Mucosa of stomach (tissue), 1 donor: Measurements from ENCODE around the gene AREG.

Source experiments
- H3K27me3 ChIP-seq: one replicate; pipeline ENCODE4 v1.7.0; 2013; ENCODE audit warnings: mild to moderate bottlenecking, low read length; ENCODE audit not compliant: control insufficient read depth, insufficient read depth
- H3K36me3 ChIP-seq: one replicate; pipeline ENCODE4 v1.7.0; 2013; ENCODE audit warnings: low read length; ENCODE audit not compliant: control insufficient read depth, insufficient read depth
- H3K4me1 ChIP-seq: one replicate; pipeline ENCODE4 v1.7.0; 2013; ENCODE audit warnings: mild to moderate bottlenecking, low read length; ENCODE audit not compliant: control insufficient read depth, insufficient read depth
- H3K4me3 ChIP-seq: one replicate; pipeline ENCODE4 v1.7.0; 2013; ENCODE audit warnings: low read length
- H3K9ac ChIP-seq: one replicate; pipeline ENCODE4 v1.7.0; 2013; ENCODE audit warnings: mild to moderate bottlenecking, low read length, moderate library complexity
- H3K9me3 ChIP-seq: one replicate; pipeline ENCODE4 v1.7.0; 2013; ENCODE audit warnings: mild to moderate bottlenecking, low read length, moderate library complexity; ENCODE audit not compliant: control insufficient read depth
- donor health status: Pancreatic carcinoma.

The AREG gene

GRCh38 chr4:74437866-74438265, 7.1 kb upstream of the AREG start:
- H3K9ac ChIP-seq, result no peak overlapping the region
- no peaks in the 10 kb centered on the region for H3K4me1 ChIP-seq
- H3K4me3 ChIP-seq, result no peak overlapping the region
- no peaks in the 10 kb centered on the region for H3K27me3 ChIP-seq
- no peaks in the 10 kb centered on the region for H3K36me3 ChIP-seq
- no peaks in the 10 kb centered on the region for H3K9me3 ChIP-seq

GRCh38 chr4:74438661-74439060, 6.3 kb upstream of the AREG start:
- H3K36me3 ChIP-seq, result no peaks in the 10 kb centered on the region
- H3K4me1 ChIP-seq, result no peaks in the 10 kb centered on the region
- H3K9me3 ChIP-seq, result no peaks in the 10 kb centered on the region
- H3K27me3 ChIP-seq, result no peaks in the 10 kb centered on the region
- H3K9ac ChIP-seq, result no peak overlapping the region
- H3K4me3 ChIP-seq, result no peak overlapping the region

GRCh38 chr4:74439952-74440351, 5.0 kb upstream of the AREG start:
- H3K9ac ChIP-seq, result no peak overlapping the region
- no peaks in the 10 kb centered on the region for H3K9me3 ChIP-seq
- H3K27me3 ChIP-seq, result no peaks in the 10 kb centered on the region
- no peaks in the 10 kb centered on the region for H3K4me1 ChIP-seq
- H3K36me3 ChIP-seq, result no peaks in the 10 kb centered on the region
- H3K4me3 ChIP-seq, result no peak overlapping the region

- no peaks in the 10 kb centered on the region for H3K36me3 ChIP-seq
- H3K9ac ChIP-seq, result no peak overlapping the region
Observed at GRCh38 chr4:74440356-74440755, 4.6 kb upstream of the AREG start.

GRCh38 chr4:74441744-74442143, 3.2 kb upstream of the AREG start:
- no peaks in the 10 kb centered on the region for H3K4me1 ChIP-seq
- no peak overlapping the region for H3K9ac ChIP-seq
- no peak overlapping the region for H3K4me3 ChIP-seq
- H3K36me3 ChIP-seq, result no peaks in the 10 kb centered on the region
- no peaks in the 10 kb centered on the region for H3K9me3 ChIP-seq
- no peaks in the 10 kb centered on the region for H3K27me3 ChIP-seq

More at GRCh38 chr4:74440356-74440755, 4.6 kb upstream of the AREG start:
- no peak overlapping the region for H3K4me3 ChIP-seq
- H3K4me1 ChIP-seq, result no peaks in the 10 kb centered on the region
- no peaks in the 10 kb centered on the region for H3K27me3 ChIP-seq
- H3K9me3 ChIP-seq, result no peaks in the 10 kb centered on the region

- no peaks in the 10 kb centered on the region for H3K27me3 ChIP-seq
- H3K4me1 ChIP-seq, result no peaks in the 10 kb centered on the region
- no peak overlapping the region for H3K4me3 ChIP-seq
- no peak overlapping the region for H3K9ac ChIP-seq
- H3K9me3 ChIP-seq, result no peaks in the 10 kb centered on the region
- H3K36me3 ChIP-seq, result no peaks in the 10 kb centered on the region
Observed at GRCh38 chr4:74446193-74446868, 1.4 kb downstream of the AREG start.

- no peak overlapping the region for H3K9ac ChIP-seq
- no peaks in the 10 kb centered on the region for H3K36me3 ChIP-seq
- H3K4me3 ChIP-seq, result no peak overlapping the region
- H3K9me3 ChIP-seq, result no peaks in the 10 kb centered on the region
- no peaks in the 10 kb centered on the region for H3K27me3 ChIP-seq
- H3K4me1 ChIP-seq, result no peaks in the 10 kb centered on the region
Observed at GRCh38 chr4:74446896-74447295, 2.0 kb downstream of the AREG start.

- no peaks in the 10 kb centered on the region for H3K4me1 ChIP-seq
- no peaks in the 10 kb centered on the region for H3K36me3 ChIP-seq
- H3K27me3 ChIP-seq, result no peaks in the 10 kb centered on the region
- no peak overlapping the region for H3K9ac ChIP-seq
- H3K4me3 ChIP-seq, result no peak overlapping the region
- no peaks in the 10 kb centered on the region for H3K9me3 ChIP-seq
Observed at GRCh38 chr4:74447636-74448233, 2.8 kb downstream of the AREG start.

GRCh38 chr4:74449571-74450297, 4.8 kb downstream of the AREG start:
- Histone ChIP-seq H3K27me3 (no peaks in the 10 kb centered on the region), H3K36me3 (no peaks in the 10 kb centered on the region), H3K9ac (no peak overlapping the region), H3K4me3 (no peak overlapping the region), H3K4me1 (no peaks in the 10 kb centered on the region), H3K9me3 (no peaks in the 10 kb centered on the region)

- Histone ChIP-seq H3K27me3 (no peaks in the 10 kb centered on the region), H3K36me3 (no peaks in the 10 kb centered on the region), H3K4me3 (no peak overlapping the region), H3K9ac (no peak overlapping the region), H3K4me1 (no peaks in the 10 kb centered on the region), H3K9me3 (no peaks in the 10 kb centered on the region)
Observed at GRCh38 chr4:74450298-74450683, 5.4 kb downstream of the AREG start.

GRCh38 chr4:74451214-74451661, 6.3 kb downstream of the AREG start:
- Histone ChIP-seq H3K4me3 (no peak overlapping the region), H3K4me1 (no peaks in the 10 kb centered on the region), H3K27me3 (no peaks in the 10 kb centered on the region), H3K36me3 (no peaks in the 10 kb centered on the region), H3K9ac (no peak overlapping the region), H3K9me3 (no peaks in the 10 kb centered on the region)

- no peaks in the 10 kb centered on the region for H3K36me3 ChIP-seq
- no peaks in the 10 kb centered on the region for H3K27me3 ChIP-seq
- no peak overlapping the region for H3K4me3 ChIP-seq
- H3K9me3 ChIP-seq, result no peaks in the 10 kb centered on the region
- no peaks in the 10 kb centered on the region for H3K4me1 ChIP-seq
- no peak overlapping the region for H3K9ac ChIP-seq
Observed at GRCh38 chr4:74453037-74453635, 8.2 kb downstream of the AREG start.
